H1 (cell line): ENCODE measurements around the gene PNMA8B.

Experiments used
- BCL11A ChIP-seq, 2 experiments: IDR thresholded peaks; one replicate each; pipeline ENCODE4 v1.6.1; 2011; ENCODE audit warnings: low read depth in 2 of 2, low read length in 2 of 2, mild to moderate bottlenecking in 2 of 2
- CTCF ChIP-seq, 3 experiments: IDR thresholded peaks; 1 replicate in 2 of 3; 2 replicates in 1 of 3; pipeline versions ENCODE4 v1.5.1 to v1.6.1; 2011; ENCODE audit warnings: low read length in 3 of 3, mild to moderate bottlenecking in 3 of 3, inconsistent platforms in 2 of 3, low read depth in 1 of 3, moderate library complexity in 1 of 3; ENCODE audit not compliant: insufficient read depth in 1 of 3; ENCODE audit errors: control extremely low read depth in 1 of 3
- EZH2 ChIP-seq: fragments of 200-600 bp; sonication (generic); IDR thresholded peaks from 2 replicates; pipeline ENCODE4 v1.7.1; 2012; ENCODE audit warnings: low read depth, mild to moderate bottlenecking, moderate library complexity, low read length, inconsistent platforms; ENCODE audit not compliant: severe bottlenecking
- FOSL1 ChIP-seq: IDR thresholded peaks from 2 replicates; pipeline ENCODE4 v1.6.1; 2011; ENCODE audit warnings: mild to moderate bottlenecking, low read depth, low read length, moderate library complexity; ENCODE audit not compliant: insufficient read depth
- JUND ChIP-seq: IDR thresholded peaks from 2 replicates; pipeline ENCODE4 v1.6.1; 2011; ENCODE audit warnings: mild to moderate bottlenecking, improper control_type of control experiment, low read length
- NRF1 ChIP-seq: IDR thresholded peaks from 2 replicates; pipeline ENCODE4 v1.6.1; 2011; ENCODE audit warnings: mild to moderate bottlenecking, low read depth, low read length, improper control_type of control experiment
- POLR2AphosphoS5 ChIP-seq: IDR thresholded peaks from 2 replicates; pipeline ENCODE4 v1.6.1; 2011; ENCODE audit warnings: low read depth, low read length
- RAD21 ChIP-seq, 2 experiments: IDR thresholded peaks in 1 of 2; conservative IDR thresholded peaks in 1 of 2; 2 replicates each; pipeline ENCODE4 v1.6.1; 2011; ENCODE audit warnings: low read depth in 2 of 2, low read length in 2 of 2, improper control_type of control experiment in 1 of 2, inconsistent platforms in 1 of 2, mild to moderate bottlenecking in 1 of 2, moderate library complexity in 1 of 2
- SP2 ChIP-seq: IDR thresholded peaks from 2 replicates; pipeline ENCODE4 v1.6.1; 2012; ENCODE audit warnings: mild to moderate bottlenecking, low read length, inconsistent platforms
- TAF1 ChIP-seq: IDR thresholded peaks from 2 replicates; pipeline ENCODE4 v1.6.1; 2011; ENCODE audit warnings: mild to moderate bottlenecking, low read depth, low read length

DNA sequence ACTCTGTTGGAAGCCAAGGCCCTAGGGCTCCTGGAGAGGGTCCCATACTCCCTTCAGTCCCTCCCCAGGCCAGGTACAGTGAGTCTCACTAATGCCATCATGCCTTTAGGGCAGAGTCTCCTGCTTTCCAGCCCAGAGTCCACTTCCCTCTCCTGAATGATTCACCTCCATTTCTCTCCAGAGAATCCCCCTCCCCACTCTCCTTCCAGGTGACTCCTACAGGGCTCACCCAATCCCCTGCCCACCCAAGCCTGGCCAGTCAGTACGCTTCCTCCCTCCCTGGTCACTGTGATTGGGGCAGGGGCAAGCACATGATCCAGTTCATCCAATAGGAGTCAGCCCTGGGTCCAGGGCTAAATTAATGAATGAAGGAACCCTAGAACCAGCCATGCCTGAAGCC is 35.0 kb upstream of the PNMA8B start:
- TF ChIP-seq RAD21 (IDR thresholded peaks at IDR 0.05 in 1 of 2, conservative IDR thresholded peaks at IDR 0.05 in 1 of 2; ENCODE audit: low read depth in 2 of 2, low read length in 2 of 2) (no peak), CTCF (IDR thresholded peaks at IDR 0.05; ENCODE audit: control extremely low read depth in 1 of 3, insufficient read depth in 1 of 3, low read depth in 1 of 3, low read length in 3 of 3) (no peak), BCL11A (IDR thresholded peaks at IDR 0.05; ENCODE audit: low read depth in 2 of 2, low read length in 2 of 2) (no peak), JUND (no peak), FOSL1 (no peak), POLR2AphosphoS5 (no peak), TAF1 (no peak), NRF1 (no peak), SP2 (no peak), EZH2 (no peak)
